Measurements from ENCODE around the gene CPEB3.

GRCh38 chr10:92066386-92066785 is 224.5 kb downstream of the CPEB3 start:
- TF ChIP-seq POU2F2 (IDR thresholded peaks at IDR 0.05; ENCODE audit: low read depth, low read length) (no peak), POLR2AphosphoS5 (IDR thresholded peaks at IDR 0.05; ENCODE audit: low read depth, low read length) (no peak), TAF1 (IDR thresholded peaks at IDR 0.05; ENCODE audit: low read depth, low read length) (no peak), POLR2A (IDR thresholded peaks at IDR 0.05; ENCODE audit: low read depth, low read length) (no peak), SPI1 (IDR thresholded peaks at IDR 0.05; ENCODE audit: low read depth, low read length) (no peak), PAX5 (IDR thresholded peaks at IDR 0.05; ENCODE audit: insufficient read depth, low read length, severe bottlenecking) (no peak)

All from GM12891 (cell line).